Kidney epithelial cell (primary cell): ENCODE measurements around the gene AKAP17A. TPM values are rescaled to one million over a fixed set of nuclear protein-coding genes. Genes with fewer than 3 reads are reported as not detected.

Experiments
- DNase-seq: peaks from one replicate; pipeline ENCODE4 v3.0.0-alpha.2; 2010; ENCODE audit warnings: low read depth
- H3K27me3 ChIP-seq: 2 replicates; pipeline ENCODE4 v1.6.0; 2011; ENCODE audit warnings: low read length; ENCODE audit not compliant: control insufficient read depth, insufficient read depth
- H3K36me3 ChIP-seq: 2 replicates; pipeline ENCODE4 v1.5.1; 2011; ENCODE audit warnings: low read length; ENCODE audit not compliant: control insufficient read depth, insufficient read depth
- H3K4me3 ChIP-seq: 2 replicates; pipeline ENCODE4 v1.5.1; 2011; ENCODE audit warnings: low read depth, mild to moderate bottlenecking, control low read depth, low read length
- CTCF ChIP-seq: IDR thresholded peaks from 2 replicates; pipeline ENCODE4 v1.5.1; 2011; ENCODE audit warnings: mild to moderate bottlenecking, moderate library complexity, low read length, control low read depth, inconsistent platforms; ENCODE audit not compliant: insufficient read depth, poor library complexity, severe bottlenecking
- total RNA-seq: library from RNA; depleted of rRNA; stranded (reverse); fragments of >200 nt; gene quantifications from 2 replicates; pipeline ENCODE4 v1.2.3, GENCODE V29; 2015

Gene AKAP17A
- total RNA-seq, 1 donor from 2014 or later, result 54.4 TPM

DNA sequence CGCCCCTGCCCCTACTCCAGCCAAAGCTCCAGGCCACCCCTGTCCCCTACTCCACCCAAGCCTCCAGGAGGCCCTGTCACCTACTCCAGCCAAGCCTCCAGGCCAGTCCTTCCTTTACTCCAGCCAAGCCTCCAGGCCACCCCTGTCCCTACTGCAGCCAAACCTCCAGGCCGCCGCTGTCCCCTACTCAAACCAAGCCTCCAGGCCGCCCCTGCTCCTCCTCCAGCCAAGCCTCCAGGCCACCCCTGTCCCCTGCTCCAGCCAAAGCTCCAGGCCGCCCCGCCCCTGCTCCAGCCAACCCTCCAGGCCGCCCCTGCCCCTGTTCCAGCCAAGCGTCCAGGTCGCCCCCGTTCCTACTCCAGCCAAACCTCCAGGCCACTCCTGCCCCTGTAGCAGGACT is 18.4 kb downstream of the AKAP17A start:
- Histone ChIP-seq H3K27me3 (no peaks in the 10 kb centered on the region), H3K4me3 (no peak overlapping the region), H3K36me3 (no peaks in the 10 kb centered on the region)
- DNase-seq, result no peak
- no peak for TF ChIP-seq CTCF

- DNase-seq, result no peak
- no peak for TF ChIP-seq CTCF
- Histone ChIP-seq H3K36me3 (no peaks in the 10 kb centered on the region), H3K4me3 (no peak overlapping the region), H3K27me3 (no peaks in the 10 kb centered on the region)
These were observed 18.8 kb downstream of the AKAP17A start for GRCh38 chrX:1610166-1610565.

GRCh38 chrX:1610736-1611135 is 19.3 kb downstream of the AKAP17A start:
- TF ChIP-seq CTCF, result no peak
- no peak for DNase-seq
- H3K36me3 ChIP-seq, result no peaks in the 10 kb centered on the region
- no peak overlapping the region for H3K4me3 ChIP-seq
- H3K27me3 ChIP-seq, result no peaks in the 10 kb centered on the region

GRCh38 chrX:1612641-1613286 is 21.4 kb downstream of the AKAP17A start:
- H3K27me3 ChIP-seq, result no peaks in the 10 kb centered on the region
- H3K36me3 ChIP-seq, result no peaks in the 10 kb centered on the region
- DNase-seq, result no peak
- no peak for TF ChIP-seq CTCF
- no peak overlapping the region for H3K4me3 ChIP-seq

GRCh38 chrX:1614927-1615326 is 23.5 kb downstream of the AKAP17A start, which contains the start of gene ASMT:
Gene ASMT (plus strand): TSS chrX:1615059. CDS start chrX:1615200, 141 bp downstream.
- no peak for TF ChIP-seq CTCF
- H3K36me3 ChIP-seq, result no peaks in the 10 kb centered on the region
- H3K27me3 ChIP-seq, result no peaks in the 10 kb centered on the region
- H3K4me3 ChIP-seq, result no peak within 1 kb of the TSS
- no peak for DNase-seq

- TF ChIP-seq CTCF, result no peak
- no peak for DNase-seq
- no peak overlapping the region for H3K4me3 ChIP-seq
- H3K27me3 ChIP-seq, result no peaks in the 10 kb centered on the region
- no peaks in the 10 kb centered on the region for H3K36me3 ChIP-seq
These were observed 27.3 kb downstream of the AKAP17A start for GRCh38 chrX:1618689-1619088.
